Keratinocyte (primary cell): ENCODE data around the gene GUK1. TPM values are rescaled to one million over a fixed set of nuclear protein-coding genes. Genes with fewer than 3 reads are reported as not detected.
A peak's percentile ranks its signal among the peaks of the same experiment; 100 is the strongest.

Source experiments
- DNase-seq: peaks from one replicate; pipeline ENCODE4 v3.0.0-alpha.2; 2011; ENCODE audit warnings: low read depth, missing footprints, low spot score
- FAIRE-seq: peaks from 2 replicates; lab custom pipeline; 2011; peaks lifted over from hg19 to GRCh38; lab: Jason Lieb, UNC
- H2AFZ ChIP-seq: 2 replicates; pipeline ENCODE4 v1.6.0; 2012; ENCODE audit warnings: low read length, control low read depth, inconsistent platforms; ENCODE audit not compliant: control insufficient read depth
- H3K27ac ChIP-seq: 2 replicates; pipeline ENCODE4 v1.5.1; 2011; ENCODE audit warnings: low read length; ENCODE audit not compliant: control insufficient read depth, insufficient read depth
- H3K27me3 ChIP-seq: 3 replicates; pipeline ENCODE4 v1.6.0; 2011; ENCODE audit warnings: low read length; ENCODE audit not compliant: control insufficient read depth, insufficient read depth; ENCODE audit errors: extremely low read depth
- H3K36me3 ChIP-seq, 2 experiments: 2 replicates in 1 of 2; 3 replicates in 1 of 2; pipeline ENCODE4 v1.5.1; 2011; ENCODE audit warnings: low read length in 2 of 2, mild to moderate bottlenecking in 1 of 2; ENCODE audit not compliant: control insufficient read depth in 2 of 2, insufficient read depth in 2 of 2; ENCODE audit errors: extremely low read depth in 1 of 2
- H3K4me1 ChIP-seq: 3 replicates; pipeline ENCODE4 v1.5.1; 2011; ENCODE audit warnings: low read length; ENCODE audit not compliant: control insufficient read depth, insufficient read depth; ENCODE audit errors: extremely low read depth
- H3K4me2 ChIP-seq: 3 replicates; pipeline ENCODE4 v1.6.0; 2011; ENCODE audit warnings: low read depth, low read length; ENCODE audit not compliant: control insufficient read depth, insufficient read depth; ENCODE audit errors: extremely low read depth
- H3K4me3 ChIP-seq, 3 experiments: fragments of 200-600 bp in 1 of 3; sonication (generic) in 1 of 3; 2 replicates in 2 of 3; 3 replicates in 1 of 3; pipeline ENCODE4 v1.5.1; 2011 to 2016; ENCODE audit warnings: low read length in 3 of 3, mild to moderate bottlenecking in 3 of 3, control low read depth in 2 of 3, inconsistent platforms in 1 of 3, low read depth in 1 of 3, mixed read lengths in 1 of 3, mixed run types in 1 of 3, moderate library complexity in 1 of 3; ENCODE audit not compliant: control insufficient read depth in 2 of 3, insufficient read depth in 2 of 3; ENCODE audit errors: extremely low read depth in 1 of 3
- H3K79me2 ChIP-seq: 2 replicates; pipeline ENCODE4 v1.6.0; 2012; ENCODE audit warnings: low read length; ENCODE audit not compliant: control insufficient read depth, insufficient read depth
- H3K9ac ChIP-seq: 3 replicates; pipeline ENCODE4 v1.6.0; 2011; ENCODE audit warnings: low read length; ENCODE audit not compliant: control insufficient read depth, insufficient read depth; ENCODE audit errors: extremely low read depth
- H3K9me1 ChIP-seq: 3 replicates; pipeline ENCODE4 v1.6.0; 2011; ENCODE audit warnings: low read length; ENCODE audit not compliant: control insufficient read depth, insufficient read depth; ENCODE audit errors: extremely low read depth
- H3K9me3 ChIP-seq: 2 replicates; pipeline ENCODE4 v1.5.1; 2012; ENCODE audit warnings: low read depth, low read length; ENCODE audit not compliant: control insufficient read depth
- H4K20me1 ChIP-seq: 3 replicates; pipeline ENCODE4 v1.6.0; 2011; ENCODE audit warnings: low read length; ENCODE audit not compliant: control insufficient read depth, insufficient read depth; ENCODE audit errors: extremely low read depth
- CTCF ChIP-seq, 3 experiments: IDR thresholded peaks in 1 of 3; conservative IDR thresholded peaks in 1 of 3; optimal IDR thresholded peaks in 1 of 3; 2 replicates in 2 of 3; 3 replicates in 1 of 3; pipeline versions ENCODE3 to v1.5.1; 2011; ENCODE audit warnings: low read length in 3 of 3, mild to moderate bottlenecking in 3 of 3, moderate library complexity in 2 of 3, control low read depth in 1 of 3, inconsistent platforms in 1 of 3; ENCODE audit not compliant: insufficient read depth in 2 of 3; ENCODE audit errors: extremely low read depth in 1 of 3
- EZH2 ChIP-seq: IDR thresholded peaks from one replicate; pipeline ENCODE4 v1.6.1; 2012; ENCODE audit warnings: inconsistent platforms, mild to moderate bottlenecking, low read length, moderate library complexity
- dilution Hi-C: fragments of 300-500 bp; cut with MboI; formaldehyde crosslinking; loops from one replicate; pipeline ENCODE4 v1.7.0; 2020; ENCODE audit warnings: low sequenced_read_pairs; ENCODE audit not compliant: extremely low pct_ligation_motif_present
- polyA plus RNA-seq, 5 experiments: library from polyadenylated mRNA; depleted of rRNA in 3 of 5; stranded (reverse) in 3 of 5; stranded (forward) in 1 of 5; unstranded in 1 of 5; fragments of >200 nt; gene quantifications; 1 replicate in 1 of 5; 2 replicates in 3 of 5; 3 replicates in 1 of 5; pipeline versions ENCODE4 v1.2.1 to v1.2.3, GENCODE V29; 2011 to 2012; ENCODE audit warnings: missing spikeins in 2 of 5, low read depth in 1 of 5, low replicate concordance in 1 of 5

The GUK1 gene
- polyA plus RNA-seq, 1 donor (not counting 4 experiments of a cell fraction or from before 2014, with no cell fraction given): 450 TPM

- H3K27ac ChIP-seq: peak overlapping the region; percentile 93
- H3K9me3 ChIP-seq: no peaks in the 10 kb centered on the region
- DNase-seq (no peak), FAIRE-seq (peak; percentile 44)
- H3K4me3 ChIP-seq: no peak overlapping the region
- H3K9ac ChIP-seq: peak overlapping the region; percentile 87
- peak overlapping the region; percentile 85 for H3K4me2 ChIP-seq
- H3K27me3 ChIP-seq: no peaks in the 10 kb centered on the region
- no peak for TF ChIP-seq CTCF (optimal IDR thresholded peaks at IDR 0.05 in 1 of 3, IDR thresholded peaks at IDR 0.05 in 1 of 3, conservative IDR thresholded peaks at IDR 0.05 in 1 of 3; ENCODE audit: extremely low read depth in 1 of 3, insufficient read depth in 2 of 3, low read length in 3 of 3)
- TF ChIP-seq EZH2: no peak
- H3K79me2 ChIP-seq: peaks cover 2% of the 10 kb centered on the region
- H4K20me1 ChIP-seq: no peaks in the 10 kb centered on the region
- H3K4me1 ChIP-seq: peaks cover 43% of the 10 kb centered on the region
- dilution Hi-C loops: no loop called here
- H3K36me3 ChIP-seq: no peaks in the 10 kb centered on the region
- H2AFZ ChIP-seq: no peak overlapping the region
- no peaks in the 10 kb centered on the region for H3K9me1 ChIP-seq
Observed at GRCh38 chr1:228161362-228161761, 21.3 kb downstream of the GUK1 start.

GRCh38 chr1:228161866-228162265, 21.8 kb downstream of the GUK1 start:
- Histone ChIP-seq H3K9me1 (no peaks in the 10 kb centered on the region), H3K4me3 (no peak overlapping the region), H4K20me1 (no peaks in the 10 kb centered on the region), H2AFZ (no peak overlapping the region), H3K9me3 (no peaks in the 10 kb centered on the region), H3K79me2 (peaks cover 7% of the 10 kb centered on the region), H3K27ac (peak overlapping the region; percentile 93), H3K4me2 (peak overlapping the region; percentile 85), H3K27me3 (no peaks in the 10 kb centered on the region), H3K4me1 (peaks cover 48% of the 10 kb centered on the region), H3K36me3 (no peaks in the 10 kb centered on the region), H3K9ac (peak overlapping the region; percentile 87)
- no peak for DNase-seq
- FAIRE-seq: peak; percentile 13
- dilution Hi-C loops: no loop called here
- TF ChIP-seq EZH2 (no peak), CTCF (optimal IDR thresholded peaks at IDR 0.05 in 1 of 3, IDR thresholded peaks at IDR 0.05 in 1 of 3, conservative IDR thresholded peaks at IDR 0.05 in 1 of 3; ENCODE audit: extremely low read depth in 1 of 3, insufficient read depth in 2 of 3, low read length in 3 of 3) (no peak)
